Activated T-helper 1 cell treated with Interleukin-2 at 50 U/mL for 16 hours (primary cell): Measurements from ENCODE around the gene ENTPD1.
"Not testable (repeated sequence)": the region's sequence is repeated elsewhere in the genome, so short reads cannot be mapped to it uniquely, and the experiment has no call there.

Source experiments
- DNase-seq: peaks from one replicate; pipeline ENCODE4 v3.0.0-alpha.2; 2020; ENCODE audit warnings: low read depth

Gene ENTPD1, protein sequence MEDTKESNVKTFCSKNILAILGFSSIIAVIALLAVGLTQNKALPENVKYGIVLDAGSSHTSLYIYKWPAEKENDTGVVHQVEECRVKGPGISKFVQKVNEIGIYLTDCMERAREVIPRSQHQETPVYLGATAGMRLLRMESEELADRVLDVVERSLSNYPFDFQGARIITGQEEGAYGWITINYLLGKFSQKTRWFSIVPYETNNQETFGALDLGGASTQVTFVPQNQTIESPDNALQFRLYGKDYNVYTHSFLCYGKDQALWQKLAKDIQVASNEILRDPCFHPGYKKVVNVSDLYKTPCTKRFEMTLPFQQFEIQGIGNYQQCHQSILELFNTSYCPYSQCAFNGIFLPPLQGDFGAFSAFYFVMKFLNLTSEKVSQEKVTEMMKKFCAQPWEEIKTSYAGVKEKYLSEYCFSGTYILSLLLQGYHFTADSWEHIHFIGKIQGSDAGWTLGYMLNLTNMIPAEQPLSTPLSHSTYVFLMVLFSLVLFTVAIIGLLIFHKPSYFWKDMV

DNA sequence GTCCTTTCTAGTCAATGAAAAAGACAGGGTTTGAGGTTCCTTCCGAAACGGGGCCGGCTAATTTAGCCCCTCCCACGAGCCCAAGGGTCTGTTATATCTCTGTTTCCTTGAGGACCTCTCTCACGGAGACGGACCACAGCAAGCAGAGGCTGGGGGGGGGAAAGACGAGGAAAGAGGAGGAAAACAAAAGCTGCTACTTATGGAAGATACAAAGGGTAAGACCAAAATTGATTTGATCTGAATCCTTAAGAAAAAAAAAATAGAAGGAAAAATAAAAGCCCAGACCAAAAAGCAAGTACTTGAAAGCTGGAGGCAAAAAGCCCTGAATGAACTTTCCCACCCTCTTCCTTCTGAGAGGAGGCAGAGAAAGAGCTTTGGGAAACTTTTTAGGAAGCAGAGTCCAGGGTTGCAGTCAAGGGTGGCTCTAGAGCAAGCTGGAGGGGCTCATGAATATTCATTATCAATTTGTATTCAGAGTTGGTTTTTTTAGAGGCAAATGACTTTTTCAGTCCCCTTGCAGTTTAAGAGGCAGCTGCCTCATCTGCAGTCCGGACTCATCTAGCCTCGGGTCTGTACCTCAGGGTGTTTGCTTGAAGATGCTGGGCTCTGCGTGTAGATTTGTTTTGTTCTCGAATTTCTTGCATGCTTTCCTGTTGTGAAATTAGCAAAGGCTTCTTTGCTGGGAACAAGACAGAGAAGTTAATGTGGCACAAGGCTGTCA lies at the start of gene ENTPD1:
Gene ENTPD1 (plus strand): TSS at position 123 of the 721 bp plus-strand sequence. CDS start 77 bp downstream, at position 200.
- DNase-seq = no peak

DNA sequence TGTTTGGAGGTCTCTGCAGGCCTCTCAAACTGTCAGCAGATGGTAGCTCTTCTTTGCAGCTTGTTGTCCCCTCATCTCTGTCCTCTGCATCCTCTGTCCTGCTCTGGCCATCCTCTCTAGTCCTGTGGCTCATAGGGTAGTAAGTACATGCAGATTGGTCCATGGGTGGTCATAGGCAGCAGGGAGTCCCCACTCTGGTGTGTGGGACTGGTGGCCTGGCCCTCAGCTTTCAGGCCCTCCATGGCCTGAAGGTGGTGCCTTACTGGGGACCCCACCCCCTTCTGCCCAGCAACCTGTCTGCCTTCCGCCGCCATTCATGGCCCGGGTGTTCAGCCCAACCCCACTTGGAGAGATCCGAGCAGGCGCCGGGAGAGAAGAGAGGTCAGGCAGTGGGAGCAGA lies 49.4 kb upstream of the ENTPD1 start:
- no peak for DNase-seq

DNA sequence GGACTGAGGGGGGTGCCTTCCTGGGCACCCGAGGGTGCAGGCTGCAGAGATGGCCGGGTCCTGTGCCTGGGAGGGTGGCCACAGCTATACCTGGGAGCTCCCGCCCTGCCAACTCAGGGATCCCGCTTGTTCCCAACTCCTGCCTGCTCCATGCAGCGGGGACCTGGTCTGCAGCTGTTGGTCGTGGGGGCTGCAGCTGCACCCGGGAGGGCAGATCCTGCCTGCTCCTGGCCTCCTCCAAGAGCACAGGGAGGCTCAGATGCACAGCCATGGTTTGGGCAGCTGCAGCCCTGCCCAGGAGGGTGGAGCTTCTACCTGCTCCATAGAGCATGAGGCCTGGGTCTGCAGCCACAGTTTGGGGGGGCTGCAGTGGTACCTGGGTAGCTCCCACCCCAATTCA lies 49.0 kb upstream of the ENTPD1 start:
- no peak for DNase-seq

DNA sequence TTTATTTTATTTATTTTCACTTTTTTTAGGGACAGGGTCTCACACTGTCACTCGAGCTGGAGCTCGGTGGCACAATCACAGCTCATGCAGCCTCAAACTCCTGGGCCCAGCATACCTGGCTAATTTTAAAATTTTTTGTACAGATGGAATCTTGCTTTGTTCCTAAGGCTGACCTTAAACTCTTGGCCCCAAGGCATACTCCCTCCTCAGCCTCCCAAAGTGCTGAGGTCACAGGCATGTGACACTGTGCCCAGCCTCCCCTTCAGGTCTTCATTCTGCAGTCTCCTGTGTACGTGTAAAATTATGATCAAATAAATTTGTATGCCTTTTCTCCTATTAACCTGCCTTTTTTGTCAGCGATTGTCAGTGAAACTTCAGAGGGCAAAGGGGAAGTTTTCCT lies 44.5 kb upstream of the ENTPD1 start:
- no peak for DNase-seq

DNA sequence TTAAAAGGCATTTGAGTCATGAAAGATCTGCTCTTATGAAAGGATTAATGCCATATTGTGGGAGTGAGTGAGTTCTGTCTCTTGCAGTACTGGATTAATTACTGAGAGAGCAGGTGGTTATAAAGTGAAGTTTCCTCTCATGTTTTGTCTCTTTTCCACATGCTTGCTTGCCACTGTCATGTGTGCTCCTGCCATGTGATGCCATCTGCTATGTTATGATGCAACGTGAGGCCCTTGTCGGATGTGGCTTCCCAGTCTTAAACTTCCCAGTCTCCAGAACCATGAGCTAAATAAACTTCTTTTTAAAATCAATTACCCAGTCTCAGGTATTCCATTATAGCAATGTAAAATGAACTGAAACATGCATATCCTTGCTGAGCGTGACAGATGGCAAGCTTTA lies 39.5 kb upstream of the ENTPD1 start:
- no peak for DNase-seq

DNA sequence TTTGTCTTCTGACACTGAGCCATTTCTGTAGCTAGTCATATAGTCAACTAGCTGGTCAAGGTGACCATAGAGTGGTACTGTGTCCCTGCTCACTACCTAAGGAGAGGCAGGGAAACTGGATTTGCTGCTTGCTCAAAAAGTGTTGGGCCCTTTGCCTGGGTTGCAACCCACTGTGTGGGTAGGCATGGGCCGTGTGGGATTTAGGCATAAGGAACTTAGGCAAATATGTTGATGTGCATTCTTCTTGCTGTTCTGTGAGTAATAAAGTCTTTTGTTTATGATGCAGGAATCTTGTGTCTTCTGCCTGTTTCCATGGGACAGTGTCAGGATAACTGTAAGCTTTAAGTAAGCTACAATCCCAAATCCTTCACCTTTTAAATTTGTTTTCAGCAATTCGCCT lies 39.1 kb upstream of the ENTPD1 start:
- no peak for DNase-seq

DNA sequence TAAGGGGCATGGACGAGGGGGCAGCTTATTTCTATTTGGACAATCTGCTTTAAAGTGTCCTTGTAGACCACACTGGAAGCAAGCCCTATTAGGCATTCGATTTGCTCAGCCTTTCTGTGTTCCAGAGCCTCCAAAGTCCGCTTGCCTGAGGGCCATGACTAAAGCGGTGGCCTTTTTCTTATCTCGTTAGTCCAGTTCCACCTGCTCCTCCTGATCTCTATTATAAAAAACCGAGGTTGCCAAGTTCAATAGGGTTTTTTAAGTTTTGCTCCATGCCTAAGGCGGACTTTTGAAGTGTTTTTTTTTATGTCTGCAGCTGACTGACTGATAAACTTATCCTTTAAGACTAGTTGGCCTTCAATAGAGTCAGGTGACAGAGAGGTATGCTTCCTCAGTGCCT lies 35.2 kb upstream of the ENTPD1 start:
- not testable (repeated sequence) for DNase-seq

DNA sequence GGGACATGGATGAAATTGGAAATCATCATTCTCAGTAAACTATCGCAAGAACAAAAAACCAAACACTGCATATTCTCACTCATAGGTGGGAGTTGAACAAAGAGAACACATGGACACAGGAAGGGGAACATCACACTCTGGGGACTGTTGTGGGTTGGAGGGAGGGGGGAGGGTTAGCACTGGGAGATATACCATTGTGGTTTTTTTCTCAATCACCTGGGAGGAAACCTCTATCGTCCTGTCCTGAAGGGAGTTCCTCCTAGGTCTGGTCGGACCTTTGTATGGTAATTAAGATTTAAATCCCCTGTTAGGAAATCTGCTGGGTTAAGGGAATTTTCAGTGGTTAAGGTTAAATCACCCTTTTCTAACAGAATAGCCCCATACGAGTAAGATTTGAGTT lies 33.5 kb upstream of the ENTPD1 start:
- DNase-seq = not testable (repeated sequence)

DNA sequence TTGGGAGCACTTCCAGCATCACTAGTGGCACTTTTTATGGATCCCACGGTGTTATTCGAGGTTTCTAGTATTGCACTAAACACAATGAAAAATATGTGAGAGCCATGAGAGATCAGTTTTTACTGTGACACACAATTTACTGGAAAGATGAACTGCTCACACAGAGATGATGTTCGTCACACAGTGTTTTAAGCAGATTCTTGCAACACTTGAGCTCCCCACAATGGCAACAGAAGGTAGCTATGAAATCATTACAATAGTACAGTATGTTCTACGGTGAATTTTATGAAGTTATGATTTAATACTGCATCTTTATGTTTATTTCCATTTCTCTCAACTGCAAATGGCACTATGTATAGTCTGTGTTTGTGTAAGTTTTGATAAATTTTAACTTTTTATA lies 27.4 kb upstream of the ENTPD1 start:
- no peak for DNase-seq

DNA sequence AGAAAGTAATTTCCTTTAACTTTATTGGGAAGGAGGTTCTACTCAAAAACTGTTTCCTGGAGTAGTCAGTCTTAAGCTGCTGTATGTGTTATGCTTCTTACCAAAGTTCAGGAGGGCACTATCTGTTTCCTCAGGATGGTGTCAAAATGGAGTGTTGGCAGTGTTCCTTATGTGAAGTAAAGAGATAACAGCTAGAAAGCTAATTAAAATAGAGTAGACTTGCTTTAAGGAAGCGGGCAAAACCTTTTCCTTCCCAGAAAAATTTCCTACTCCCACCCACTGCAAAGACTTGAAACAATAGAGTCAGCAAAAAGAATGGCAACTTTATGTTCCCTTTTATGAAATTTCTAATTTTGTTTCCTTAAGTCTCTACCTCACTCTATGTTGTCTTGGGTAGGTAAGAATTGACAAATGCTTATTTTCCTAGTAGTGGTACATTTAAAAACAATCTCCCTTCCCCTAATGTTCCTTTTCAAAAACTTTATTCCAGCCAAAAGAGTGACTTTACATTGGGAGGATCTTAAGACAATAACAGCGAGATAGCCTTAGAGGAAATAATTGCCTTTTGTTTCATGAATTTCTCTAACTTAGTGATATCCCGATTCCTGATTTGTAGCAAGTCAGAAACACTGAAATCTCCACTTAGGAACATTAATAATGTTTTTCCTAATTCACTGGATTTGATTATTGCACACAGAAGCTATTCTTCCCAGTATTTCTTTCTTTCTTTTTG lies 26.5 kb upstream of the ENTPD1 start:
- DNase-seq = no peak

DNA sequence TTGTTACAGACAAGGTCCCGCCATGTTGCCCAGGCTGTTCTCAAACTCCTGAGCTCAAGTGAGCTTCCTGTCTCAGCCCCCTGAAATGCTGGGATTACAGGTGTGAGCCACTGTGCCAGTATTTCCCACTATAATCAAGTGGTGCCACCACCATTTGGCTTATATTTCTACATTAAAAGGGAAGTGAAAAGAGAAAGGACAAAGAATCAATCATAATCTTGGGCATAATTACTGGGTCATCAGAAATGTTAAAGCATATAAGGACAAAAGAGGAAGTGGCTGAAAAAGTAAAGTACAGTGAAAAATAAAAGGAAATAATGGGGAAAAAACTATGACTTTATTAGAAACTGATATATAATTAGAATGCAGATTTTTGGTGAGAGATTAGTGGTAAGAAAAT lies 25.7 kb upstream of the ENTPD1 start:
- DNase-seq = no peak

DNA sequence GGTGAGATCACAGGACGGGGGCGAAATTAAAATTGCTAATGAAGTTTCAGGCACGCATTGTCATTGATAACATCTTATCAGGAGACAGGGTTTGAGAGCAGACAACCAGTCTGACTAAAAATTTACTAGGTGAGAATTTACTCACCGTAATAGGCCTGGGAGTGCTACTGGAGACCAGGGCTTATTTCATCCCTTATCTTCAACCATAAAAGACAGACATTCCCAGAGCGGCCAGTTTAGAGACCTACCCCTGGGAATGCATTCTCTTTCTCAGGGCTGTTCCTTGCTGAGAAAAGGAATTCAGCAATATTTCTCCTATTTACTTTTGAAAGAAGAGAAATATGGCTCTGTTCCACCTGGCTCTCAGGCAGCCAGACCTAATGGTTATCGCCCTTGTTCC lies 23.1 kb upstream of the ENTPD1 start:
- DNase-seq = not testable (repeated sequence)

DNA sequence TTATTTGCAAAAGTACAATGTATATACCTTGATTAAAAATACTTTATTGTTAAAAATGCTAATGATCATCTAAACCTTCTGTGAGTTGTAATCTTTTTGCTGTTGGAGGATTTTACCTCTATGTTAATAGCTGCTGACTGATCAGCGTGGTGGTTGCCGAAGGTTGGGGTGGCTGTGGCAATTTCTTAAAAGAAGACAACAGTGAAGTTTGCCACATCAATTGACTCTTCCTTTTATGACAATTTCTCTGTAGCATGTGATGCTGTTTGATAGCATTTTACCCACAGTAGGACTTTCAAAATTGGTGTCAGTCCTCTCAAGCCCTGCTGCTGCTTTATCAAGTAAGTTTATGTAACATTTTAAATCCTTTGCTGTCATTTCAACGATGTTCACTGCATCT lies 16.9 kb upstream of the ENTPD1 start:
- DNase-seq = no peak

DNA sequence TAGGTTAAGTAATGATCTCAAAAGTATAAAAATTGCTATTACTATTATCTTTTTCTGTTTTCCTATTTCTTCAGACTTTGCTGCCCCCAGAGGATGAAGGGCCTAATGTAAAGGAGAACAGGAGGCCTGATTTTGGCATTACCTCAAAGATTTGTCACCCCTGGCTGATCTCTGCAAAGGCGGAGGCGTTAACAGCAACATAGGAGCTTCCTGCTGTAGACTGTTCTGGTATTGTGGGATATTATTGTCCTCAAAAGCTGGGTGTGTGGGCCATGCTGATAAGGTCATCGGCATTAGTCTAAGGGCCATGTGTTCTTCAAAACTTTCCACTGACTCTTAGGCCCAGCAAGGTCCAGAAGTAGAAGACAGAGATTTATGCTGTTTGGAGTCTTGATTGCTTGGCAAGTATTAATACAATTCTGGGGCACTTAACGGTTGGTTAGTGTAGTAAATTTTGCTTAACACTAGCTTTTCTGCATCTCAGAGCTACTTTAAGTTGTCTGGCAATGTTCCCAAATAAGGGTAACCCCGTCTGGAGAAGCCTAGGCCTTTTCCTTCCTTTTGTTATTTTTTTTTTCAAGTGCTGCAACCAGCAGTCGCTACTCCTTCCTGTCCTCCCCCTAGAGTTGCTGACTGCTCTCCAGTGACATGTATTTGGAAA lies 14.0 kb upstream of the ENTPD1 start:
- DNase-seq = no peak

DNA sequence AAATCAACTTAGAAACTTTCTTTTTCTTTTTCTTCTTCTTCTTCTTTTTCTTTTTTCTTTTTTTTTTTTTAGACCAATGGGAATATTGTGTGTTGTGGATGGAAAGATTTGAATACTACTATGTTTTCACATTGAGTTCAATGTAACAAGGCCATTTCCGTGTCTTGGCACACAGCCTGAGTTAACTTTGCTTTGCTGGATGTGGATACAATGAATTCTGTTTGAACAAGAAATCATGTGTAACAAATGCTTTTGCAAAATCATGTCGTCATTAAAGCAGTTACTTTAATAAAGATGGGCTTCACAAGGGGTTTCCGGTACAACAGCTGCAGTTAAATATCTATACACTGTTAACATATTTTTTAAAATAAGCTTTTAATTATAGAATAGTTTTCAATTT lies 13.5 kb upstream of the ENTPD1 start:
- no peak for DNase-seq

DNA sequence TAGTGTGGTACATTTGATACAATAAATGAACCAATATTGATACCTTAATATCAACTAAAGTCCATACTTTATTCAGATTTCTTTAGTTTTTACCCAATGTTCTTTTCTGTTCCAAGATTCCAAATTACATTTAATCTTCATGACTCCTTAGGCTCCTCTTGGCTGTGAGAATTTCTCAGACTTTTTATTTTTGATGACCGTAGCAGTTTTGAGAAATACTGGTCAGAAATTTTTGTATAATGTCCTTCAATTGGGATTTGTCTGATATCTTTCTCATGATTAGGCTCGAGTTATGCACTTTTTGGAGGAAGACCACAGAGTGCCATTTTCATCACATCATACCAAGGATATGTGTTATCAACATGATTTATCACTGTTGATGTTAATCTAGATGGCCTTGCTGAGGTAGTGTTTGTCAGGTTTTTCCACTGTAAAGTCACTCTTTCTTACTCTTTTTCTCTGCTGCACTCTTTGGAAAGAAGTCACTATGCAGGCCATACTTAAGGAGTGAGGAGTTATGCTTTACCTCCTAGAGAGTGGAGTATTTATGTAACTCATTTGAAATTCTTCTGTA lies 12.9 kb upstream of the ENTPD1 start:
- DNase-seq = no peak

DNA sequence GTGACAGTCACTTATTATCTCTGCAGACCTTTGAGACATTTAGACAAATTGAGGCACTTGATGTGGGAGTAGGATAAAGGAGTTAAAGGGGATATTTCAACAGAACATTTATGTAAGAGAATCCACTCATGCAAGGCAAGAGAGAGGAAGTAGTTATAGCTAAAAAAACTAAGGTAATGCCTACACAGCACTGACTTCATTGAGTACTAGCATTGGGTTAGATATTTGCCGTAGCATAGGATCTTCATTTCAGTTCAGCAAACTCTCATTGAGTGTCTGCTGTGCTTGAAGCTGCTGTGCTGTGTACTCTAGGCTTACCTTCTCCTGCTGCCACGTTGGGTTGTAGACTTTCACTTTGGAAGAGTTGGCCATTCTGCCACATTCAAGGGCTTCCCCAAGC lies 10.5 kb upstream of the ENTPD1 start:
- DNase-seq = no peak

DNA sequence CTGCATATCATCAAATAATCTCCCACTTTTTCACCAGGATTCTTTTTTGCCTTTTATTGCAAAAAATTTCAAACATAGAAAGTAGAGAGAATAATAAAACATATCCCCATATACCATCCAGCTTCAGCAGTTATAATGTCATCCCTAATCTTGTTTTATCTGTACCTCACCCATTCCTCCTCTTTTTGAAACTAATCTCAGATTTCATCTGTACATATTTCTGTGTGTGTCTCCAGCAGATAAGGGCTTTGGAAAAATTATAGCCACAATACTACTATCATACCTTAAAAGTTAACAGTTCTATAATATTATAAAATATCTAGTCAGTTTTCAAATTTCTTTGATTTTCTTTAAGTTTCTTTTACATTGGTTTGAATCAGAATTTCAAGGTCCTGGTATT lies 7.6 kb upstream of the ENTPD1 start:
- DNase-seq = no peak

DNA sequence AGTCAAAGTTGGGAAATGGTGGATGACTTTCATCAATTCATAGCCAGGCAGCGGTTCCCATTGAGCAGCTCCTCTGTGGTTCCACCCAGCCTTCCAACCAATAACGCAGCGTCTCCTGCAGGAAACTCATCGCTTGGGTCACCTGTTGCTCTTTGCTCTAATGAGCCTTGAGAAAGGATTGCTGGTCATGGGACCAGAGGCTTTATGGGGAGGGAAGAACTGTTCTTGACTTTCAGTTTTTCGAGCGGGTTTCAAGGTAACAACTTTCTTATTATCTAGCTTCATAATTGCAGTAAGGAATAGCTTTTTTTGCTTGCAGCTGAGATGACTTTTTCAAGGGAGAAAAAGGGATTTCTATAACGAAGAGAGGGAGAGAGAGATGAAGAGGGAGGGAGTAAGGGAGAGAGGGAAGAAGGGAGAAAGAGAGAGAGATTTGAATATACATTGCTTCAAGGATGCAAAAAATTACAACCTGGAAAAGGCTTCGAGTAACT lies 405 bp upstream of the ENTPD1 start:
- DNase-seq = no peak

DNA sequence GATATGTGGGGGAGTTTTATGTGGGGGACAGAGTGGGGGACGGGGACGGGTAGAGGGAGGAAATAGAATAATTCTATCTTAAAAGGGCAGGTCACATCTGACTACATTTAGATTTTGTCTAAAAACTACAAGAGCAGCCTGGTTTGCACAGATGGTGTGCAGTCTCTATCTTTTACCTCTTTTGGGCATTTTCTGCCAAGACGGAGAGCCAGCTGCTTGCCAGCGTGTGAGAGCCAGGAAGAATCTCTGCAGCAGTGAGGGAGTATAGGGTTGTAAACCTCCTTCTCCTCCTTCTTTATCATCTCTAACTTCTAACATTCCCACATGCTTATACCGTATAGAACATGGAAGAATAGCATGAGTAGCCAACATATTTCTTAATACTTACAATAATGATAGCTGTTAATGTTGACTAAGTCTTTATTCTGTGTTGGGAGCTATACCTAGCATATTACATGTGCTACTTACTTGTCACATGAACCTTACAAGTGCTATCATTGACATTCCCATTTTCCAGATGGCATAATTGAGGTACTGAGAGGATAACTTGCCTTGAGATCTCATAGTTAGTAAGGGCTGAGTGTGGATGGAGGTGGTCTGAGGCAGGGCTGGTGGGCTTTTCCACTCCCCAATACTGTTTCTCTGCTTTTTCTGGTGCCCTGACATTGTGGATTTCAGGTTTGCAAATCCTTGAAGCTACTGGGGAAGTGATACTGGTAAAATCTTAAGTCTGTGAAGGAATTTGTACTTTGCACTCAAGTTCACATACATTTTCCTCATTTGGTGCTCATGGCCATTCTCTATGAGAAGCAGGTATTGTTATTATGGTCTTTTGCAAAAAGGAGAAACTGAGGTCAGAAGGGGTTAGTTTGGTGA lies 1.1 kb downstream of the ENTPD1 start:
- no peak for DNase-seq
